KOPT-K1 (cell line): ENCODE data around the gene SPSB3.
"Not testable (repeated sequence)": the region's sequence is repeated elsewhere in the genome, so short reads cannot be mapped to it uniquely, and the experiment has no call there.

Experiments used
- H3K27ac ChIP-seq: fragments of 200-600 bp; sonication (generic); 2 replicates; pipeline ENCODE4 v1.5.1; 2016; ENCODE audit warnings: antibody characterized with exemption, mild to moderate bottlenecking, low read depth, low read length; ENCODE audit not compliant: poor library complexity, severe bottlenecking
- H3K36me3 ChIP-seq: fragments of 200-600 bp; sonication (generic); 2 replicates; pipeline ENCODE4 v1.5.1; 2017; ENCODE audit warnings: antibody characterized with exemption, mild to moderate bottlenecking, low read length, moderate library complexity; ENCODE audit not compliant: insufficient read depth
- H3K9me3 ChIP-seq: fragments of 200-600 bp; sonication (generic); 2 replicates; pipeline ENCODE4 v1.5.1; 2017; ENCODE audit warnings: antibody characterized with exemption, low read length, mild to moderate bottlenecking; ENCODE audit not compliant: insufficient read depth, poor library complexity, severe bottlenecking

The SPSB3 gene

DNA sequence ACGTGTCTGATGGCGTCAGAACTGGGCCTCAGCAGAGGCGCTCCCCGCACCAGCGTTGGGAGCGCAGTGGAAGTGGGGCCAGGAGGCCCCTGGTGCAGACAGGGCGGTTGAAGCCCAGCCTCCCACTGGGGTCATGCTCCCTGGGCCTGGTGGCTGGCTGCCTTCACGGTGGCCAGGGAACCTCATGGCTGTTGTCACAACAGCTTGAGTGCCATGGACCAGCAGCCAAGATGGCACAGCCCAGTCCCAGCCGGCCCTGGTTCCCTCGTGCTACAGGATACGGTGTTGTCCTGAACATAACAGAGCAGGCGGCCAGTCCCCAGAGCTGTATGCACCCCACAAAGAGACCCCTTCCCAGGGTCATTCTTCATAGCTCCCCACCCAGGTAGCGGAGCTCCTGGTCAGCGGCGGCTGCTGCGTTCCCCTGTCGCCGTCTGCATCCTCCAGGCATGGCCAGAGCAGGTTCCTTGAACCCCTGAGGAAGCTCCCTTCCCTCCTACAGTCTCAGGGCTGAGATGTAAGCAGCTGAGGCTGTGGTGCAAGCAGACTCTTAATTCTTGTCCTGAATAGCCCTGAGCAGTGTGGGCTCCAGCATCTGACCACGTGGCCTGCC is 40.7 kb downstream of the SPSB3 start:
- no peak overlapping the region for H3K27ac ChIP-seq
- peaks cover 43% of the 10 kb centered on the region; the same call in 1 of the 2 replicates for H3K36me3 ChIP-seq

DNA sequence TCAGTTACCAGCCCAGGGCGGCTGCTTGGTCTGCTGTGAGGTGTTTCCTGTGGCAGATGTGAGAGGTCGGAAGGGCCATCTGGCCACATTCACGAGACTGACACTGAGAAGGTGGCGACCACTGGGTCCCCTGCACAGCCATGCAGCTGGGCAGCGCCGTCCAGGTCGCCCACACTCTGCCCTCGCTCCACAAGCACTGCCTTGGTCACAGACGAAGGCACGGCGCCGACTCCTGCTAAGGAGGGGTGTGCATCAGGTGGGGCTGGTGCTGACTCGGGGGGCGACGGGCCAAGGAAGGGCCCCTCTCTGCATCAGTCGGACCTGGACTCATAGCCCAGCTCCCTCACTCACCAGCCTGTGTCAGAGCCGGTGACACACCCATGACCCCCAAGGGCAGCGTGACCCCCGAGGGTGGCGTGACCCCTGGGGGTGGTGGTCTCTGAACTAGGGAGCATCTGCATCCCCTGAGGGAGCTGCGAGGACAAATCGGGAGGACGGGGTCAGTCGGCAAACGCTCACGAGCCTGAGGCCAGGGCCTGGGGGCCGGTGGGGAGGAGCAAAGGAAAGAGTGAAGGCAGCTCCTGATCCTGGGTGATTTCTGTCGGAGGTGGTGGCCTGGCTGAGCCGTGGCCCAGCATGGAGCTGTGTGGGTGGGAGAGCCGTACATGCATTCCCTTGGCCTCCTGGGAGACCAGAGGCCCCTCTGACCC is 41.4 kb downstream of the SPSB3 start:
- peaks cover 36% of the 10 kb centered on the region; the same call in 1 of the 2 replicates for H3K36me3 ChIP-seq

More for the DNA sequence above, 40.7 kb downstream of the SPSB3 start:
- peaks cover 35% of the 10 kb centered on the region for H3K9me3 ChIP-seq

DNA sequence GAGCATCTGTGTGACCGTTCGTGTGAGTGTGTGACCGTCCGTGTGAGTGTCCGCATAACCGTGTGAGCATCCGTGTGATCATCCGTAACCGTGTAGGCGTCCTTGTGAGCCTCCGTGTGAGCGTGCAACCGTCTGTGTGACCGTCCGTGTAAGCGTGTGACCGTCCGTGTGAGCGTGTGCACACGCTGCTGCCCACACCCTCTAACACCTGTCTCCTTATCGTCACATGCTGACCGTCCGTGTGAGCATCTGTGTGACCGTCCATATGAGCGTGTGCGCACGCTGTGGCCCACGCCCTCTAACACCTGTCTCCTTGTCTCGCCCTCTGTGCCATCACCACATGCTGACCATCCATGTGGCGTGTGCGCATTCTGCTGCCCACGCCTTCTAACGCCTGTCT is 42.1 kb downstream of the SPSB3 start:
- peaks cover 35% of the 10 kb centered on the region; the same call in 1 of the 2 replicates for H3K36me3 ChIP-seq
- H3K9me3 ChIP-seq = peaks cover 49% of the 10 kb centered on the region
- no peak overlapping the region for H3K27ac ChIP-seq

More for the DNA sequence above, 41.4 kb downstream of the SPSB3 start:
- H3K27ac ChIP-seq = no peak overlapping the region
- H3K9me3 ChIP-seq = peaks cover 42% of the 10 kb centered on the region

DNA sequence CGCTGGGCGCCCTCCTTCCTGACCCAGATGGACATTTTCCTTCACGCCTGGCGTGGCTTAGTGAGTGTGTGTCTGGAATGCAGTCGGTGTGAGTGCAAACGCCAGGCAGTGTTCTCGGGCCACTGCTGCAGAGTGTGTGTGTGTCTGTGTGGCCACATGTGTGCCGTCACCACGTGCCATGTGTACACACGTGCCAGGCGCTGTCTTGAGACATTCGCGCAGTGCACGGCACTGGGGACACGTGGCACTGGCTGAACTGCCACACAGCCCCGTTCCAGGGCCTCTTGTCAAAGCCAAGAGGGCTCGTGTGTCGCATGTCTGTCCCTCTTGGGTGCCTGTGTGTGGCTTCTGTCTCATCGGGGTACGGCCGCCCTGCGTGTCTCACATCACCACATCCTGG is 47.6 kb downstream of the SPSB3 start:
- peaks cover 55% of the 10 kb centered on the region for H3K36me3 ChIP-seq
- no peak overlapping the region for H3K27ac ChIP-seq
- H3K9me3 ChIP-seq = peaks cover 51% of the 10 kb centered on the region

DNA sequence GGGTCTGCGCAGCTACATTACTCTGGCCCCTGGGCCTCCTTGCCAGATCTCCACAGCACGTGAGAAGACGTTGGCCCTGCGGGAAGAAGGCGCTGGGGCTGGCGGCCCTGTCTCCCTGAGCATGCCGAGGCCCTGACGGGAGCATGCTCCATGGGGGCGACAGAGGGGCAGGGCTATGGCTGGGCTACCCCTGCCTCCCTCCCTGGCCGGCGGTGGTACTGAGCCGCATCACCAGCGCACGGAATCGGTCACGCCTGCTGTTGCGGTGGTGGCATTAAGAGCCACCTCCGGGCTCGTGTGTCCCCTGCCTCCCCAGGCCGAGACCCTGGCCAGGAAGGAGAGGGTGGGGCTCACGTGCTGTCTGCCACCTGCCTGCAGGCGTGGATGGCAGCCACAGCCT is 48.2 kb downstream of the SPSB3 start:
- H3K9me3 ChIP-seq = peaks cover 44% of the 10 kb centered on the region

DNA sequence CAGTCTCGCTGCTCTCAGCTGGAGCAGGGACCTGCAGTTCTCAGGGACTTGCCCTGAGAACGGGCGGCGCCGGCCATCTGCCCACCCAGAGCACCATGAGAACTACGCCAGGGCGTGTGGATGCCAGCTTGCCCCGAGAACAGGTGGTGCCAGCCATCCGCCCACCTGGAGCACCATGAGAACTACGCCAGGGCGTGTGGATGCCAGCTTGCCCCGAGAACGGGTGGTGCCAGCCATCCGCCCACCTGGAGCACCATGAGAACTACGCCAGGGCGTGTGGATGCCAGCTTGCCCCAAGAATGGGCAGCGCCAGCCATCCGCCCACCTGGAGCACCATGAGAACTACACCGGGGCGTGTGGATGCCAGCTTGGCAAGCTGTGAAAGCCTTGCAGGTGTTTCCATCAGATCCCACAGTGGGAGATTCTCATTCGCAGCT is 49.8 kb downstream of the SPSB3 start:
- Histone ChIP-seq H3K36me3 (peaks cover 77% of the 10 kb centered on the region), H3K9me3 (peaks cover 29% of the 10 kb centered on the region)
- not testable (repeated sequence) for H3K27ac ChIP-seq

More for the DNA sequence above, 48.2 kb downstream of the SPSB3 start:
- H3K27ac ChIP-seq = no peak overlapping the region
- peaks cover 62% of the 10 kb centered on the region for H3K36me3 ChIP-seq

DNA sequence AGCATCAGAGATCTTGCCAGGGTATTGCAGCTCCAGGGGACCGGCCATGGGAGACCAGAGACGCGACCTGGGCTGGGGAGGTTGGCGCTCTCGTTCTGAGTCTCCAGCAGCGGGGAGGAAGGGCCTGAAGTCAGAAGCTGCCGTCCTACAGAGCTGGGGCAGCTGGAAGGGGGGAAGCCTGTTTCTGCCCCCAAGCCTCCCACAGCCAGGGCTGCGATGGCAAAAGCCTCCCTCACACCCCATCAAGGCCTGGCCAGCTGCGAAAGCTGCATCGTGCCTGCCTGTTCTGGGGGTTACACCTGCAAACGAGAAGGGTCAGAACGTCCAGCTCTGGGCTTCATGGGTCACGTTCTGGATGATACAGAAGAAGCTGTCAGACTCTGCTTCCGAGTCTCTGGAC is 50.3 kb downstream of the SPSB3 start:
- H3K27ac ChIP-seq = no peak overlapping the region
- H3K36me3 ChIP-seq = peaks cover 82% of the 10 kb centered on the region
- H3K9me3 ChIP-seq = peaks cover 24% of the 10 kb centered on the region

DNA sequence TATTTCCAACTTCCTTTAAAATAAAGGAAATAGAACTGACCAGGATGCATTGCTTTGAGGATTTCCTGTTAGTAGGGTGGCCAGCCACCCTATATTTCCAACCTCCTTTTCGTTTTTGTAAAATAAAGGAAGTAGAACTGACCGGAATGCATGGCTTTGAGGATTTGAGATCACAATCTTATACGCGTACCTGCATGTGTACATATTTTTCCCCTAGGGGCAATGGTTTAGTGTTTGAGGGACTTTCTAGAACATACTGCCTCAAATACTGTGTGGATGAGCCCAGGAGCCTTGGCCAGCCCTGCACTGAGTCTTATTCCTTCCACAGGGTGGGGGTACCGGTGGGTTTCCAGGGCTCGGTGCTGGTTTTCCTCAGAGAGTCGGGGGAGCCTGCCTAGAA is 50.8 kb downstream of the SPSB3 start:
- H3K9me3 ChIP-seq = peaks cover 20% of the 10 kb centered on the region
- H3K27ac ChIP-seq = no peak overlapping the region
- peaks cover 87% of the 10 kb centered on the region for H3K36me3 ChIP-seq

DNA sequence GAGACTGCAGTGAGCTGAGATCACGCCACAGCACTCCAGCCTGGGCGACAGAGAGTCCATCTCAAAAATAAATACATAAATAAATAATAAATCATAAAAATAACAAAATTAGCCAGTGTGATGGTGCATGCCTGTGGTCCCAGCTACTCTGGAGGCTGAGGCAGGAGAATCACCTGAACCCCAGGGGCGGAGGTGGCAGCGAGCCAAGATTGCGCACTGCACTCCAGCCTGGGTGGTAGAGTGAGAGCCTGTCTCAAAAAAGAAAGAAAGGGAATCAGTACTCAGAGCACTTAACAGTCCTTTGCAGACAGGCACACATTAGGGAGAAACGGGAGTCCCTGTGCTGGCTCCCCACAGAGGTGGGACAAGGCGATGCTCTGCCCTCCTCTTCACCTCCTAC is 51.3 kb downstream of the SPSB3 start:
- Histone ChIP-seq H3K36me3 (peaks cover 92% of the 10 kb centered on the region), H3K27ac (no peak overlapping the region), H3K9me3 (peaks cover 14% of the 10 kb centered on the region)

DNA sequence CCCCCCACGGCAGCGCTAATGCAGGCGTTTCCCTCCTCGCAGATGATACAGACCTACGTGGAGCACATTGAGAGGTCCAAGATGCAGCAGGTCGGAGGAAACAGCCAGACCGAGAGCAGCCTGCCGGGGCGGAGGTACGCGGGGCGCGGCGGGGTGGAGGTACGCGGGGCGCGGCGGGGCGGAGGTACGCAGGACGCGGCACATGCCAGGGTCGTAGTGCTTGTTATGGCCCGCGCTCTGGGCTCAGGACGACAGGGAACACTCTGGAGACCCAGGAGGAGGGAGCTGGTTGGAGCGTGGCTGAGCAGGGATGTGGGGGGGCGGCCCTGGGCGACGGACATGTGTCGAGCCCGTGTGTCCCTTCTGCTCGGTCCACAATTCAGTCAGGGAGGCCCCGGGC is 52.9 kb downstream of the SPSB3 start:
- Histone ChIP-seq H3K36me3 (peaks cover 89% of the 10 kb centered on the region), H3K27ac (no peak overlapping the region)

DNA sequence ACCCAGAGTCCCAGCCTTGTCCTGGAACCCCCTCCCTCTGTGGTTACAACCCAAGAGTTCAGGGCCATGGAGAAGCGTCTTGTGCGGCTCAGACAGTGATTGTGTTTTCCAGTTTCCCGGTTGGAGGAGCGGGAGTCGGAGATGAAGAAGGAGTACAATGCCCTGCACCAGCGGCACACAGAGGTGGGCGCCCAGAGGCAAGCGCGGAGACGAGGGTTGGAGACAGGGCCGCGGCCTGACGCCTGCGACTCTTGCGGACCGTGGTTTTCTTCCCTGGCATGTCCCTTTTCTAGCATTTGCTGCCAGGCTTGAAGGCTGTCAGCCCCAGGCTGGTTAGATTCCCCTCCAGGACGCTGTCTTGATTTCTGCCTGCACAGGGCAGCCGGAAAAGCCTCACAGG is 53.3 kb downstream of the SPSB3 start:
- H3K27ac ChIP-seq = no peak overlapping the region
- no peaks in the 10 kb centered on the region for H3K9me3 ChIP-seq
- H3K36me3 ChIP-seq = peaks cover 89% of the 10 kb centered on the region

More for the DNA sequence above, 52.9 kb downstream of the SPSB3 start:
- no peaks in the 10 kb centered on the region for H3K9me3 ChIP-seq

DNA sequence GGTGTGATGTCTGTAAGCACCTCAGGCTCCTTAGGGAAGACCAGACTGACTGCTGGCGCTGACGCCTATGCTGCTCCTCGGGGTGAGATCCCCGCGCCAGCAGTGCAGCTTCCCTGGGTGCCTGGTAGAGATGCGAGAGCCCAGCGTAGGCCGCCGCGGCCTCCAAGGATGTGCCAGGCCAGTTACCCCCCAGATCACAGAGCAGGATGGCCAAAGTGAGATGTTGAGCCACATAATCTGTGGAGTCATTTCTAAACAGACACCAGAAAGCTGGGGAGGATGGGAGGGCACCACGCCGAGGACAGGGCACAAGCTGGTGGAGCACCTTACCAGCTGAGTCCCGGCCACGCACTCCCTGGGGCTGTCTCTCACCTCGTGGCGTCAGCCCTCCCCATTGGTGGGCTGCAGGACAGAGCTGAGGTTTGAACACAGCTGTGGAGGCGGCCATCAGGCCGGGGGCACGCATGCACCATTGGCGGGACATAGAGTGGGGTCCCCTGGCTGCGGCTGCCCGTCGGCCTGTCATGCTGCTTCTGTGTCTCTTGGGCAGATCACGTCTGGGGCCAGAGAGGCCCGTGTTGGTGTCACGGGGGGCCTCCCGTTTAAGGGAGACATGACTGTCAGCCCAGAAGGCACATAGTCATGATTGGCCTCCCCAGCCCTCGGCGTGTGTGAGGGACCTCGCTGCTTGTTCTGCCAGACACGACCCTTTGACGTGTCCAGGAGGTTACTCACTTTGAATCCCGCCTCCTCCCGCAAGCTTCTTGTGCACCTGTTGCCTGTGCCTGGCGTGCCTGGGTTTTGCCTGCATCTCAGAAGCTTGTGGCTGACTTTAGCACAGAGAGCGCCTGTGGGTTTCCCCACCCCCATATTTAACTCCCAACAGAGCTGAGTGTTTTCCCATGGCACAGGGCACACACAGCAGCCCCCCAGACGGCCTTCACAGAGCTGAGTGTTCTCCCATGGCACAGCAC is 54.4 kb downstream of the SPSB3 start:
- H3K27ac ChIP-seq = no peak overlapping the region
- H3K36me3 ChIP-seq = peaks cover 78% of the 10 kb centered on the region
- no peaks in the 10 kb centered on the region for H3K9me3 ChIP-seq
